HepG2 (cell line): ENCODE data around the gene PRMT7. TPM values are rescaled to one million over a fixed set of nuclear protein-coding genes. Genes with fewer than 3 reads are reported as not detected.

Source experiments
- ATAC-seq: fragments of 200-7000 bp; cut with Tn5 transposase; 3 replicates; pipeline ENCODE4 v1.9.1; 2020; ENCODE audit warnings: mild to moderate bottlenecking, moderate library complexity
- BruUV-seq: library from RNA; stranded (reverse); fragments of 400-500 nt; replicated peaks from 2 replicates; lab custom pipeline; 2021; lab: Mats Ljungman, UMichigan
- CTCF ChIA-PET: fragments of 300-600 bp; formaldehyde crosslinking; extraction: SDS; loops from one replicate; lab custom pipeline; 2021; ENCODE audit warnings: low total read pairs, inconsistent platforms, low intra/inter-chr PET ratio; lab: Yijun Ruan, JAX
- POLR2A ChIA-PET: fragments of 350-600 bp; sonication (Branson Sonifier 250); formaldehyde crosslinking; loops from one replicate; lab custom pipeline; 2020; ENCODE audit warnings: antibody characterized with exemption, inconsistent platforms; lab: Yijun Ruan, JAX
- DNase-seq: peaks from one replicate; pipeline ENCODE4 v3.0.0-alpha.2; 2015; ENCODE audit warnings: low spot score
- FAIRE-seq: peaks from 3 replicates; lab custom pipeline; 2011; peaks lifted over from hg19 to GRCh38; lab: Jason Lieb, UNC
- H2AFZ ChIP-seq: one replicate; pipeline ENCODE4 v1.6.1; 2011; ENCODE audit warnings: low read length, inconsistent platforms
- H3K27ac ChIP-seq: fragments of 300-600 bp; 3 replicates; pipeline ENCODE4 v1.8.0; 2011; ENCODE audit warnings: mixed run types, mild to moderate bottlenecking, mixed read lengths, low read length, inconsistent platforms; ENCODE audit not compliant: insufficient read depth; ENCODE audit errors: extremely low read length
- H3K27me3 ChIP-seq, 2 experiments: fragments of 200-600 bp in 1 of 2; 2 replicates in 1 of 2; 3 replicates in 1 of 2; pipeline versions ENCODE4 v1.6.0 to v1.8.0; 2011; ENCODE audit warnings: low read length in 2 of 2, mild to moderate bottlenecking in 2 of 2, moderate library complexity in 2 of 2, inconsistent platforms in 1 of 2; ENCODE audit not compliant: insufficient read depth in 2 of 2, control insufficient read depth in 1 of 2
- H3K36me3 ChIP-seq, 2 experiments: fragments of 200-600 bp in 1 of 2; replicated peaks in 1 of 2; 2 replicates in 1 of 2; 3 replicates in 1 of 2; pipeline versions ENCODE4 v1.5.1 to v1.8.0; 2011; ENCODE audit warnings: low read length in 2 of 2, inconsistent platforms in 1 of 2; ENCODE audit not compliant: insufficient read depth in 2 of 2, control insufficient read depth in 1 of 2
- H3K4me1 ChIP-seq: 2 replicates; pipeline ENCODE4 v1.5.1; 2012; ENCODE audit warnings: low read length, inconsistent platforms; ENCODE audit not compliant: insufficient read depth
- H3K4me2 ChIP-seq: 2 replicates; pipeline ENCODE4 v1.6.0; 2011; ENCODE audit warnings: low read depth, low read length, inconsistent platforms
- H3K4me3 ChIP-seq, 3 experiments: fragments of 200-600 bp in 1 of 3; sonication (generic), shearing (Covaris generic) in 1 of 3; replicated peaks in 1 of 3; 2 replicates each; pipeline ENCODE4 v1.5.1; 2011 to 2016; ENCODE audit warnings: low read length in 3 of 3, inconsistent platforms in 2 of 3, low read depth in 2 of 3, mild to moderate bottlenecking in 2 of 3, control low read depth in 1 of 3, mixed read lengths in 1 of 3; ENCODE audit not compliant: insufficient read depth in 1 of 3
- H3K79me2 ChIP-seq: one replicate; pipeline ENCODE4 v1.6.1; 2011; ENCODE audit warnings: low read length, inconsistent platforms; ENCODE audit not compliant: insufficient read depth
- H3K9ac ChIP-seq: 2 replicates; pipeline ENCODE4 v1.6.0; 2011; ENCODE audit warnings: mild to moderate bottlenecking, low read depth, low read length, inconsistent platforms; ENCODE audit not compliant: insufficient read depth
- H3K9me3 ChIP-seq: 2 replicates; pipeline ENCODE4 v1.5.1; 2012; ENCODE audit warnings: mild to moderate bottlenecking, low read length
- H4K20me1 ChIP-seq: 2 replicates; pipeline ENCODE4 v1.6.0; 2011; ENCODE audit warnings: inconsistent platforms, mild to moderate bottlenecking, low read length, moderate library complexity; ENCODE audit not compliant: insufficient read depth
- DMAP1 ChIP-seq: IDR thresholded peaks from 2 replicates; pipeline ENCODE4 v1.6.1; 2016
- FOXA3 ChIP-seq: IDR thresholded peaks from 2 replicates; pipeline ENCODE4 v1.6.1; 2016; ENCODE audit warnings: missing genetic modification reagents, missing compliant biosample characterization
- MIXL1 ChIP-seq: IDR thresholded peaks from 2 replicates; pipeline ENCODE4 v1.6.1; 2016
- MTERF4 ChIP-seq: sonication (generic); formaldehyde crosslinking; IDR thresholded peaks from 2 replicates; pipeline ENCODE4 v1.8.0; 2023; ENCODE audit warnings: mild to moderate bottlenecking, missing genetic modification reagents
- SIN3B ChIP-seq: fragments of 150-350 bp; IDR thresholded peaks from 2 replicates; pipeline ENCODE4 v1.6.1; 2014; ENCODE audit warnings: low read length
- ZNF24 ChIP-seq: fragments of 450-650 bp; IDR thresholded peaks from 2 replicates; pipeline ENCODE4 v1.6.1; 2017; ENCODE audit warnings: antibody characterized with exemption, mild to moderate bottlenecking
- ZNF274 ChIP-seq: sonication (generic); formaldehyde crosslinking; IDR thresholded peaks from 2 replicates; pipeline ENCODE4 v1.5.1; 2020; ENCODE audit warnings: mild to moderate bottlenecking, missing genetic modification reagents
- ZNF629 ChIP-seq: sonication (generic); formaldehyde crosslinking; conservative IDR thresholded peaks from 2 replicates; pipeline ENCODE4 v1.5.0; 2020; ENCODE audit warnings: missing genetic modification reagents
- ZNF687 ChIP-seq: sonication (generic); formaldehyde crosslinking; IDR thresholded peaks from 2 replicates; pipeline ENCODE4 v1.5.1; 2020; ENCODE audit warnings: mild to moderate bottlenecking, missing genetic modification reagents, moderate library complexity
- WGBS: methylation state at CpG from one replicate; pipeline ENCODE4 v1.1.6; 2017; ENCODE audit warnings: low lambda C conversion rate; 5-methylcytosine and 5-hydroxymethylcytosine counted together
- in situ Hi-C: cut with HindIII; loops from 2 replicates; pipeline ENCODE4 v1.10.0; 2017; ENCODE audit warnings: low pct_unique_long_range_greater_than_20kb; ENCODE audit not compliant: extremely low pct_ligation_motif_present
- intact Hi-C: fragments of 100-400 bp; cut with micrococcal nuclease; formaldehyde crosslinking; loops from one replicate; pipeline ENCODE4 v1.10.0; 2022; ENCODE audit not compliant: unreplicated experiment
- polyA plus RNA-seq, 8 experiments: library from polyadenylated mRNA; depleted of rRNA in 3 of 8; stranded (reverse) in 7 of 8; unstranded in 1 of 8; fragments of >200 nt; fragmentation: Illumina TruSeq in 4 of 8; extraction: Trizol in 4 of 8; gene quantifications; 2 replicates each; pipeline versions ENCODE4 v1.2.1 to v1.2.3, GENCODE V29; 2011 to 2016; ENCODE audit warnings: low read depth in 4 of 8, missing spikeins in 1 of 8, mixed read lengths in 1 of 8; ENCODE audit not compliant: insufficient read depth in 1 of 8
- total RNA-seq, 5 experiments: library from RNA; depleted of rRNA; stranded (reverse); fragments of >200 nt; fragmentation: Illumina TruSeq; extraction: Trizol; gene quantifications; 2 replicates each; pipeline ENCODE4 v1.2.3, GENCODE V29; 2016; ENCODE audit warnings: low read depth in 1 of 5
- TF ChIP-seq, protein P1 (sequence below), 2 experiments: sonication (generic) in 1 of 2; formaldehyde crosslinking in 1 of 2; IDR thresholded peaks; 2 replicates each; pipeline versions ENCODE4 v1.4.0 to v1.6.1; 2018 to 2020; ENCODE audit warnings: missing genetic modification reagents in 2 of 2, borderline replicate concordance in 1 of 2, low read depth in 1 of 2, mild to moderate bottlenecking in 1 of 2, missing biosample characterization in 1 of 2

The PRMT7 gene
- total and polyA plus RNA-seq, 2 of the 13 experiments (the other 11 are each of a cell fraction or from before 2014, with no cell fraction given), result 47.5 to 55.0 TPM

DNA sequence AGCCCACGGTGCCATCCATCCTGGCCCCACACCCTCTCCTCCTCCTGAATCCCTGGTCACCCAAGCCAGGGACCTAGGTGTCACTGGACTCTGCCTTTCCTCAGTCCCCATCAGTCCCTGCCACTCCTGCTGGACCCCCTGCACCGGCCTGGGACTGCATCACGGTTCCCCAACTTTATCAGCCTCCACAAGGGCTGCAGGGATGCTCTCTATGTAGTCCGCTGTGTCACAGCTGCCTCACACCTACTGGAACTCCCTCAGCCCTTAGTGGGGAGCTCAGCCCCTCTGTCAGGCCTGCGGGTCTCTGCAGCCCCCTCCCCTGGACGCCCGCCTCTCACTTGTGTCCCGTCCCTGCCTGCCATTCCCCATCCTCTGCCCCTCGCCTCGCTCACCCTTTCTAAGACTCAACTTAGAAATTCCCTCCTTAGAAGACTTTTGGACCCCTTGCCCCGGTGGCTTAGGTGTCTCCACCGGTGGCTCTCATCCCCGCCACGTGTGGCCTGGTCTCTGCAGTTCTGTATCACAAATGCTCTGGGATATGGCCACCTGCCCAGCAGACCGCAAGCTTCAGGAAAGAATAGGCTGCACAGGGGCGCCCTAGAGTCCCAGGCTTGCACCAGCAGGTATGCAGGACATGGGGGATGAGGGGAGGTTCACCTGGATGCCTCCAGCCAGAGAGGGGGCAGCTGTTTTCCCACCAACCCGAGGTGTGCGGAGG, 62.9 kb downstream of the PRMT7 start (continued):
- no peak for TF ChIP-seq ZNF687 (CRISPR knock-in tag)
- no peak for TF ChIP-seq DMAP1
- TF ChIP-seq MIXL1 (CRISPR knock-in tag), result no peak
- no peak for TF ChIP-seq SIN3B
- no peak for TF ChIP-seq MTERF4 (CRISPR knock-in tag)
- no peak for TF ChIP-seq ZNF274 (CRISPR knock-in tag)
- TF ChIP-seq ZNF24, result no peak

DNA sequence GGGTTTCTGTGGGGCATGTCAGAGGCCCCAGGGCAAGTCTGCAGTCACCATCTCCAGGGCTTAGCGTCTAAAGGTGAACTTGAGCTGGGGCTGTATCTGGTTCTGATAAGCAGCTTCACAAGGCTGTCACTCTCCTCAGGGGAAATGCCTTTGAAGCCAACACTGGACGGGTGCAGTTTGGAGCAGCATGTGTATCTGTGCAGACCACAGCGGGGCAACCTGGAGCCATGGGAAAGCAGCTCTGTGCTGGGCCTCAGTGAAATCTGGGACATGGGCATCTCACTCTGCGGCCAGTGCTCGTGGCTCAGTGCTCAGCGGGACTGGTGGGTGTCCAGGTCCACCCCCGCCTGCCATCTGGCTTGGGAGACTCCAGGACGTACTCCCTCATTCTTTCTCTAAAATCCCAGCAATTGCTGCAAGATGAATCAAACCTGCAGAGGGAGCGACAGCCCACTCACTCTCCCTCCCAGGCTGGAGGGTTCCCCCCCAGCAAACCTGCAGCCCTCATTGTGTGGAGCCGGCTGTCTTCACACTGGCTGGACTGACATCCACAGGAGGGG, 63.5 kb downstream of the PRMT7 start:
- 30% methylated on average over 8 of the region's 10 CpGs for WGBS
- in situ Hi-C loops, result no loop called here
- peak; percentile 34; the same call in 1 of the 2 replicates for TF ChIP-seq ZNF629
- TF ChIP-seq, protein P1, sequence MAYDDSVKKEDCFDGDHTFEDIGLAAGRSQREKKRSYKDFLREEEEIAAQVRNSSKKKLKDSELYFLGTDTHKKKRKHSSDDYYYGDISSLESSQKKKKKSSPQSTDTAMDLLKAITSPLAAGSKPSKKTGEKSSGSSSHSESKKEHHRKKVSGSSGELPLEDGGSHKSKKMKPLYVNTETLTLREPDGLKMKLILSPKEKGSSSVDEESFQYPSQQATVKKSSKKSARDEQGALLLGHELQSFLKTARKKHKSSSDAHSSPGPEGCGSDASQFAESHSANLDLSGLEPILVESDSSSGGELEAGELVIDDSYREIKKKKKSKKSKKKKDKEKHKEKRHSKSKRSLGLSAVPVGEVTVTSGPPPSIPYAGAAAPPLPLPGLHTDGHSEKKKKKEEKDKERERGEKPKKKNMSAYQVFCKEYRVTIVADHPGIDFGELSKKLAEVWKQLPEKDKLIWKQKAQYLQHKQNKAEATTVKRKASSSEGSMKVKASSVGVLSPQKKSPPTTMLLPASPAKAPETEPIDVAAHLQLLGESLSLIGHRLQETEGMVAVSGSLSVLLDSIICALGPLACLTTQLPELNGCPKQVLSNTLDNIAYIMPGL (CRISPR knock-in tag; IDR thresholded peaks at IDR 0.05; ENCODE audit: borderline replicate concordance in 1 of 2, low read depth in 1 of 2), result no peak
- no peak for TF ChIP-seq FOXA3 (CRISPR knock-in tag)
- FAIRE-seq, result no peak
- ChIA-PET POLR2A (no interaction called here), CTCF (no interaction called here)
- Histone ChIP-seq H3K4me2 (no peak overlapping the region), H3K4me3 (no peak overlapping the region), H3K27ac (no peak overlapping the region), H3K79me2 (no peaks in the 10 kb centered on the region), H3K9me3 (no peaks in the 10 kb centered on the region), H2AFZ (no peak overlapping the region), H3K36me3 (no peaks in the 10 kb centered on the region), H3K4me1 (no peaks in the 10 kb centered on the region), H4K20me1 (no peaks in the 10 kb centered on the region), H3K27me3 (peaks cover 8 to 72% of the 10 kb centered on the region in 2 experiments; a peak in 4 of 5 replicates), H3K9ac (no peak overlapping the region)
- peak; percentile 7; the same call in 1 of the 3 replicates for ATAC-seq
- intact Hi-C loops, result no loop called here
- BruUV-seq, result no TSS peak
- DNase-seq, result no peak
